Keratinocyte (primary cell): ENCODE data around the gene FZR1.

ENCODE experiments used
- CTCF ChIP-seq, 3 experiments: IDR thresholded peaks in 1 of 3; conservative IDR thresholded peaks in 1 of 3; optimal IDR thresholded peaks in 1 of 3; 2 replicates in 2 of 3; 3 replicates in 1 of 3; pipeline versions ENCODE3 to v1.5.1; 2011; ENCODE audit warnings: low read length in 3 of 3, mild to moderate bottlenecking in 3 of 3, moderate library complexity in 2 of 3, control low read depth in 1 of 3, inconsistent platforms in 1 of 3; ENCODE audit not compliant: insufficient read depth in 2 of 3; ENCODE audit errors: extremely low read depth in 1 of 3
- EZH2 ChIP-seq: IDR thresholded peaks from one replicate; pipeline ENCODE4 v1.6.1; 2012; ENCODE audit warnings: inconsistent platforms, mild to moderate bottlenecking, low read length, moderate library complexity

- no peak for TF ChIP-seq EZH2
- no peak for TF ChIP-seq CTCF (optimal IDR thresholded peaks at IDR 0.05 in 1 of 3, IDR thresholded peaks at IDR 0.05 in 1 of 3, conservative IDR thresholded peaks at IDR 0.05 in 1 of 3; ENCODE audit: extremely low read depth in 1 of 3, insufficient read depth in 2 of 3, low read length in 3 of 3)
Measured at GRCh38 chr19:3528080-3528479, 22.0 kb downstream of the FZR1 start.
